Endodermal cell (in vitro differentiated cells): Measurements from ENCODE around the gene SIAH3. TPM values are rescaled to one million over a fixed set of nuclear protein-coding genes. Genes with fewer than 3 reads are reported as not detected.

Source experiments
- DNase-seq: peaks from one replicate; pipeline ENCODE4 v3.0.0-alpha.2; 2017
- H3K27ac ChIP-seq: 2 replicates; pipeline ENCODE4 v1.5.1; 2013; ENCODE audit warnings: mild to moderate bottlenecking, low read depth, low read length, moderate library complexity
- H3K27me3 ChIP-seq: 2 replicates; pipeline ENCODE4 v1.6.1; 2013; ENCODE audit warnings: mild to moderate bottlenecking, low read length, moderate library complexity; ENCODE audit not compliant: insufficient read depth, control insufficient read depth, poor library complexity, severe bottlenecking
- H3K36me3 ChIP-seq: 2 replicates; pipeline ENCODE4 v1.7.0; 2013; ENCODE audit warnings: mild to moderate bottlenecking, low read length, moderate library complexity; ENCODE audit not compliant: control insufficient read depth, insufficient read depth
- H3K4me1 ChIP-seq: one replicate; pipeline ENCODE4 v1.7.0; 2013; ENCODE audit warnings: low read length; ENCODE audit not compliant: control insufficient read depth, insufficient read depth
- H3K4me3 ChIP-seq: 2 replicates; pipeline ENCODE4 v1.5.1; 2013; ENCODE audit warnings: mild to moderate bottlenecking, low read length, moderate library complexity
- H3K9ac ChIP-seq: 2 replicates; pipeline ENCODE4 v1.6.1; 2013; ENCODE audit warnings: mild to moderate bottlenecking, low read length, moderate library complexity; ENCODE audit not compliant: poor library complexity, severe bottlenecking; ENCODE audit errors: extremely low read depth
- H3K9me3 ChIP-seq: 2 replicates; pipeline ENCODE4 v1.6.1; 2013; ENCODE audit warnings: mild to moderate bottlenecking, low read length, moderate library complexity; ENCODE audit not compliant: control insufficient read depth
- H3K27ac Mint-ChIP-seq: 2 replicates; pipeline ENCODE4 v1.8.0; 2020; ENCODE audit warnings: mixed read lengths
- H3K27me3 Mint-ChIP-seq: 2 replicates; pipeline ENCODE4 v1.8.0; 2021; ENCODE audit warnings: mild to moderate bottlenecking, mixed read lengths; ENCODE audit not compliant: insufficient read depth
- H3K36me3 Mint-ChIP-seq: 2 replicates; pipeline ENCODE4 v1.8.0; 2020; ENCODE audit warnings: low read depth, mixed read lengths
- H3K4me1 Mint-ChIP-seq: 2 replicates; pipeline ENCODE4 v1.8.0; 2020; ENCODE audit warnings: mixed read lengths
- H3K4me3 Mint-ChIP-seq: 2 replicates; pipeline ENCODE4 v1.8.0; 2020; ENCODE audit warnings: mild to moderate bottlenecking, moderate library complexity, mixed read lengths
- H3K9me3 Mint-ChIP-seq: 2 replicates; pipeline ENCODE4 v1.8.0; 2020; ENCODE audit warnings: mild to moderate bottlenecking, mixed read lengths
- WGBS, 2 experiments: methylation state at CpG; one replicate each; pipeline versions ENCODE4 v1.1.5 to v1.1.7; 2013; ENCODE audit warnings: missing lambda C conversion rate in 2 of 2, mixed read lengths in 1 of 2; ENCODE audit not compliant: insufficient coverage in 1 of 2, insufficient read length in 1 of 2; 5-methylcytosine and 5-hydroxymethylcytosine counted together
- total RNA-seq, 2 donors: library from RNA; stranded (reverse); fragmentation: NEBNext Ultra II Directional in 1 of 2; extraction: Animal tissue kit (Norgen Biotek cat#: 25700) in 1 of 2; gene quantifications; 2 replicates in 1 of 2; 3 replicates in 1 of 2; pipeline ENCODE4 v1.2.1, GENCODE V29; 2021
- TF ChIP-seq, protein P1 (sequence below): fragments of 200-600 bp; sonication (generic); conservative IDR thresholded peaks from 2 replicates; pipeline ENCODE4 v1.5.0; 2021; ENCODE audit warnings: antibody characterized with exemption, mild to moderate bottlenecking

SIAH3 gene
- total RNA-seq, 2 donors from 2014 or later, result not detected

DNA sequence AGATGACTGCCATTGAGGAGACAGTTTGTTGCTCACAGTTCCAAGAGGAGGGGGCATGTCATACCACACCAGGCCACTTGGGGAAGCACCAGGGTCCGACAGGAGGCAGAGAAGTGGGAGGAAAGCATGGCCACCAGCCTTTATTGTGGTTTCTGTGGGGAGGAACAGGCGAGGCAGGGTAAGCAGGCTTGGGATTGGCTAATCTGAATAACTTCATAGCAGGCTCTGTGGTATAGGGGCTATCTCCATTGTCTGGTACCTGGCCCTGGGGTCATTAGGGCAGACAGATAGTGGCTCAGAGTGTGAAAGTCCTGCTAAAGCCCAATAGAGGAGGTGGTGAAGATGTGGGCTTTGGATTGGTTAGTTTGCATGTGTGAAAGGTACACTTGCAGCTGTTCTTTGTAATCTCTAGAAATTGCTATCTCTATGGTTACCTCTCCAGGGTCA, 114.0 kb downstream of the SIAH3 start:
- Histone ChIP-seq H3K9me3 (no peaks in the 10 kb centered on the region), H3K4me1 (peaks cover 9% of the 10 kb centered on the region), H3K4me3 (no peak overlapping the region), H3K36me3 (no peaks in the 10 kb centered on the region), H3K9ac (no peak overlapping the region), H3K27ac (no peak overlapping the region), H3K27me3 (no peaks in the 10 kb centered on the region)
- Mint-ChIP-seq H3K27ac (no peak overlapping the region), H3K36me3 (no peaks in the 10 kb centered on the region), H3K9me3 (peaks cover 6% of the 10 kb centered on the region), H3K4me3 (no peak overlapping the region), H3K4me1 (peaks cover 23% of the 10 kb centered on the region), H3K27me3 (peaks cover 3% of the 10 kb centered on the region)
- peak; percentile 88 for DNase-seq
- TF ChIP-seq, protein P1, sequence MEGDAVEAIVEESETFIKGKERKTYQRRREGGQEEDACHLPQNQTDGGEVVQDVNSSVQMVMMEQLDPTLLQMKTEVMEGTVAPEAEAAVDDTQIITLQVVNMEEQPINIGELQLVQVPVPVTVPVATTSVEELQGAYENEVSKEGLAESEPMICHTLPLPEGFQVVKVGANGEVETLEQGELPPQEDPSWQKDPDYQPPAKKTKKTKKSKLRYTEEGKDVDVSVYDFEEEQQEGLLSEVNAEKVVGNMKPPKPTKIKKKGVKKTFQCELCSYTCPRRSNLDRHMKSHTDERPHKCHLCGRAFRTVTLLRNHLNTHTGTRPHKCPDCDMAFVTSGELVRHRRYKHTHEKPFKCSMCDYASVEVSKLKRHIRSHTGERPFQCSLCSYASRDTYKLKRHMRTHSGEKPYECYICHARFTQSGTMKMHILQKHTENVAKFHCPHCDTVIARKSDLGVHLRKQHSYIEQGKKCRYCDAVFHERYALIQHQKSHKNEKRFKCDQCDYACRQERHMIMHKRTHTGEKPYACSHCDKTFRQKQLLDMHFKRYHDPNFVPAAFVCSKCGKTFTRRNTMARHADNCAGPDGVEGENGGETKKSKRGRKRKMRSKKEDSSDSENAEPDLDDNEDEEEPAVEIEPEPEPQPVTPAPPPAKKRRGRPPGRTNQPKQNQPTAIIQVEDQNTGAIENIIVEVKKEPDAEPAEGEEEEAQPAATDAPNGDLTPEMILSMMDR, result peak; percentile 78
- WGBS, 2 experiments, result 74 to 83% methylated on average over 1 to 2 of the region's 2 CpGs

DNA sequence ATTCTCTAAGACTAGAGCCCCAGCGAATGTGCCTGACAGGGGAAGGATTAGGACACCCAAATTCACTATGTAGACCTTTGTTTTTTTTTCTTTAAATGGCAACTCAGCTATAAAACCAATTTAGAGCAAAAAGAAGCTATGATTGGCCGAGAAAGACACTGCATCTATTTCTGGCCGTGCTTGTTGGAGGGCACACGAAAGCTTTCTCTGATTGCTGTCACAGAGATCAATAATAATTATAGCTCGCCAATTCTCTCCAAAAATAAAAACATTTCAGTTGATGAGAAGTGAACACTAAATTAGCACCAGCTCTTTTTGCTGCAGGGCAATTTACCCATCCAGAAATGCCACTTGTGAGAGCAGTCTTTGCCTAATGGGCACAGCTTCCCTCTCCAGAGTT, 118.2 kb downstream of the SIAH3 start:
- no peak overlapping the region for H3K27ac ChIP-seq
- Mint-ChIP-seq H3K9me3 (peaks cover 6% of the 10 kb centered on the region), H3K27ac (no peak overlapping the region), H3K4me1 (peaks cover 11% of the 10 kb centered on the region), H3K36me3 (no peaks in the 10 kb centered on the region), H3K4me3 (no peak overlapping the region), H3K27me3 (peaks cover 5% of the 10 kb centered on the region)
- H3K9ac ChIP-seq, result no peak overlapping the region
- H3K9me3 ChIP-seq, result no peaks in the 10 kb centered on the region
- no peak overlapping the region for H3K4me3 ChIP-seq
- no peak for DNase-seq
- TF ChIP-seq, protein P1, result no peak
- WGBS, 2 experiments, result 91 to 97% methylated on average over 5 of the region's 5 CpGs
- peaks cover 7% of the 10 kb centered on the region for H3K4me1 ChIP-seq
- H3K27me3 ChIP-seq, result no peaks in the 10 kb centered on the region
- H3K36me3 ChIP-seq, result no peaks in the 10 kb centered on the region

DNA sequence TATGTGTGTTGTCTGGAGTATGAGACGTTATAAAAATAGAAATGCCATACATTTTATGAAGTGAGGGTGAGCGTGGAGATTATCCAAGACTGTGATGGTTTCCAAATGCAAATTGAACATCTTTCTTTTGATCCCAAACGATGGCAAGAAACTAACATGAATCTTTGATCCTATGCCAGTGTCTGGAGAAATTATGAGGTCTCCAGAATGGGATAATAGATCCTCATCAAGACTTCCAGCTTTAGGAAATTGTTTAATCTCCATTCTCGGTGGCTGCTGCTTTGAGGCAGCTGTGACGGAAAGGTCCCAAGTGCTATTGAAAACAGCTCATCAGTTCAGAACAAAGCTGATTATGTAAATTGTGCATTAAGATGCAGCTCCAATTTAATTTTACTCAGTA, 118.6 kb downstream of the SIAH3 start:
- no peak overlapping the region for H3K4me3 ChIP-seq
- Mint-ChIP-seq H3K36me3 (no peaks in the 10 kb centered on the region), H3K4me3 (no peak overlapping the region), H3K4me1 (peaks cover 8% of the 10 kb centered on the region), H3K27me3 (peaks cover 6% of the 10 kb centered on the region), H3K27ac (no peak overlapping the region), H3K9me3 (peaks cover 6% of the 10 kb centered on the region)
- H3K9ac ChIP-seq, result no peak overlapping the region
- TF ChIP-seq, protein P1, result no peak
- no peak for DNase-seq
- H3K4me1 ChIP-seq, result peaks cover 7% of the 10 kb centered on the region
- H3K9me3 ChIP-seq, result no peaks in the 10 kb centered on the region
- H3K36me3 ChIP-seq, result no peaks in the 10 kb centered on the region
- H3K27me3 ChIP-seq, result no peaks in the 10 kb centered on the region
- 71 to 74% methylated on average over 5 of the region's 5 CpGs for WGBS, 2 experiments
- H3K27ac ChIP-seq, result no peak overlapping the region
